Renal cortical epithelial cell (primary cell): ENCODE measurements around the gene MTHFD1L. TPM values are rescaled to one million over a fixed set of nuclear protein-coding genes. Genes with fewer than 3 reads are reported as not detected.
A peak's percentile ranks its signal among the peaks of the same experiment; 100 is the strongest.
"Not testable (repeated sequence)": the region's sequence is repeated elsewhere in the genome, so short reads cannot be mapped to it uniquely, and the experiment has no call there.

ENCODE experiments used
- DNase-seq: peaks from one replicate; pipeline ENCODE4 v3.0.0-alpha.2; 2011; ENCODE audit warnings: low read depth
- total RNA-seq: library from RNA; depleted of rRNA; stranded (reverse); fragments of >200 nt; gene quantifications from 2 replicates; pipeline ENCODE4 v1.2.3, GENCODE V29; 2014

MTHFD1L gene
- total RNA-seq, 1 donor from 2014 or later: 53.7 TPM

DNA sequence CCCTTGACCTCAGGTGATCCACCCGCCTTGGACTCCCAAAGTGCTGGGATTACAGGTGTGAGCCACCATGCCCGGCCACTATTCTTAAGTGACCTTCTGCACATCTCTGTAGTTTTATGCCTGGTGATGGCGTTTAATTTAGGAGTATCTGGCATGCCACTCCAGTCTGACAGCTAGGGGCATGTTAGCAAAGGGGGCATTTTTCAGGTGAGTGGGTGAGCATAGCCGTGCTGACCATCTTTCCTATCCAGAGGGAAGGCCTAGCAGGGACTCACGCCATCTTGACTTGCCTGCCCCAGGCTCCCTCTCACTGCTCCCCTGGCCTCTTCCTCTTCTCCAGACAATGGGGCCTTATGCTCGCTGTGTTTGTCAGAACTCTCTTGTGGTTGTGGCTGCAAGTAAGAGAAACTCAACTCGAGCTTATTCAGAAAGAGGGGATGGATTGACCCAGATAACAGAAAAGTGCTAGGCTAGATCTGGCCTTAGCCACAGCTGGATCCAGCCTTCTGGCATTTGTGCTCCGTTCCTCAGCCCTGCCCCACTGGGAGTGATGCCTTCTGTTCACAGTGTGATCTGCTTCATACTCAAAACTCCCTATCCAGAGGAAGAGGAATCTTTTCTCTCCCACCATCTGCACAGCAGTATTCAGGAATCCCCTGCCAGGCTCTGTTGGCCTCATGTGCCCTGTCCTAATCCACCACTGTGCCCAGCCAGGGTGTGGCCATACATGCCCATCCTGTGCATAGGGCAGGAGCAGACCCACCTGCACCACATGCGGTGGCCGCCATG lies 199.7 kb downstream of the MTHFD1L start:
- no peak for DNase-seq

DNA sequence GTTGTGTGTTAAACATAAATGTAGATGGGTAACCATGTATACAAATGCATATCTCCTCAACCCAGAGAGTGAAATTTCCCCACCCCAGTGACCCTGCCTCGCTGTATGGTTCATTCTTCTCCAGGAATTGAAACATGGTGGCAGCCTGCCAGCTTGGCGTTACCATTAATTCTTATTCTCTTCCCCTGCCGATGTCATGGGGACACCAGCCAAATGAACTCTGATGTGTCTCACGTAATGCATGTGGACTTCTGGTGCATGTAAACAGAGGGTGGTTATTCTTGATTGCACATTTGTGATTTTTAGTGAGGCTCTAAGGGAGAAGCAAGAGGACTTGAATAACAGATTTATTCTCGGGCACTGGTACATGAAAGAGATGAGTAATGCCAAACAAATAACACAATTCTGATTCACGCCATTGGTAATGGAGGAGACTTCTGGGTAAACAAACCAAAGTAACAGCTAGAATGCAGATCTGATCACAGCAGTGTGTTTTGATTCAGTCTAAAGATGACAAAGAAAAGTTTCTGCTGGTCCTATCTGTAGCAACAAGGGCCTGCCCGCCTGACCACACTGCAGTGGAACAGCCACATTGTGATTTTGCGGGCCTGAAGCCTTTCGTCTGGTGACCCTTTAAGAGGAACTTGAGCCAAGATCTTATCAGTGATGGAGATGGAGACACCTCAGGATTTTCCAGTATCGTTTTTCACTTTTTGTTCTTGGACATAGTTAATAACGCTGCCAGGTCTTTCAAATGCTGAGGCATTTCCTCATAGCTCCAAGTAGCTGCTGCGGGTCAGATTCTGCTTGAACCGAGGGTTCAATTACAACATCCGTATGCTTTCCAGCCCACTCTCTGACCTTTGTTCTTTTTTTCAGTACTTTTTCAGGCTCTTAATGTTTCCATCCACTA lies 202.4 kb downstream of the MTHFD1L start:
- DNase-seq: peak; percentile 100

- peak; percentile 44 for DNase-seq
These were observed 203.3 kb downstream of the MTHFD1L start for GRCh38 chr6:151068761-151069312.

- no peak for DNase-seq
These were observed 204.1 kb downstream of the MTHFD1L start for GRCh38 chr6:151069641-151070040.

DNA sequence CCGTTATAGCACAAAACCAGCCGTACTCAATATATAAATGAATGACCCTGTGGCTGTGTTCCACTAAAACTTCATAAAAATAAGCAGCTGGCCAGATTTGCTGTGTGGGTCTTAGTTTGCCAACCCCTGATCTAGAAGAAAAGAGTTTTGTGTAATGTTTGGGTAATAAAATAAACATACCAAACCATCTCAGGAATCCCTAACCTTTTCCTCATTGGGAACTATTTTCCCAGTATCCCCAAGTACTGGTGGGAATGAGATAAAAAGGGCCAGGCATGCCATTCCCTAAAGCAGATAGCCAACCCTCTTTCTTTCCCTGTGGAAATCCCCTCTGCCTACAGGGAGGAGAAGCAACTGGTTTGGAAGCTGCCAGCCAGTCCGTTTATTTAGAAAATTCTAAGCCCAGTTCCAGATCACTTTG lies 205.1 kb downstream of the MTHFD1L start:
- no peak for DNase-seq

- peak; percentile 15 for DNase-seq
These were observed 205.8 kb downstream of the MTHFD1L start for GRCh38 chr6:151071295-151071694.

- no peak for DNase-seq
These were observed 207.6 kb downstream of the MTHFD1L start for GRCh38 chr6:151073146-151073545.

DNA sequence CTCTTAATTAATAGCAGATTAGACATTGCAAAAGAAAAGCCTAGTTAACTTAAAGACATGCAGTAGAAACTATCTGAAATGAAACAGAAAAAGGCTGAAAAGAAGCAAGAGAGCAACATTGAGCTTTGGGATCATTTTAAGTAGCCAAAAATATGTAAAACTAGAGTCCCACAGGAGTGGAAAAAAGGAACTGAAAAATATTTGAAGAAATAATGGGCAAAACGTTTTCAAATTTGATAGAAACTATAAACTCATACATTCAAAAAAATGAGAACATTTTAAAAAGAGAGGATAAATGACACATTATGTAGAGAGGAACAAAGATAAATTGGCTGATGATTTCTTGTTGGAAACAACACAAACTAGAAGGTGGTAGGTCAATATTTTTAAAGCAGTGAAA lies 208.2 kb downstream of the MTHFD1L start:
- no peak for DNase-seq

DNA sequence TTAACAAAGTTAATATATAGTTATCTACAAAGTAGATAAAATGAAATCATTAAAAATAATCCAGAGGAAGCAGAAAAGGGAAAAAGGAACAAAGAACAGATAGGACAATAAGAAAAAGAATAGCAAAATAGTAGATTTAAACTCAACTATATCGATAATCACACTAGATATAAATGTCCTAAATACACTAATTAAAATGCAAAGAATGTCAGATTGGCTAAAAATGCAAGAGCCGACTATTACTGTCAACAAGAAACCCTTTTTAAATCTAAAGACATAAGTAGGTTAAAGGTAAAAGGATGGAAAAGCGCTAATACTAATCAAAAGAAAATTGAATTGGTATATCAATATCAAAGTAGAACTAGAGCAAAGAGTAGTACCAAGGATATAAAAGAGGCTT lies 209.5 kb downstream of the MTHFD1L start:
- DNase-seq: no peak

- no peak for DNase-seq
These were observed 210.0 kb downstream of the MTHFD1L start for GRCh38 chr6:151075527-151075926.

GRCh38 chr6:151075930-151076555 lies 210.5 kb downstream of the MTHFD1L start:
- no peak for DNase-seq

- DNase-seq: no peak
These were observed 213.2 kb downstream of the MTHFD1L start for GRCh38 chr6:151078655-151079054.

DNA sequence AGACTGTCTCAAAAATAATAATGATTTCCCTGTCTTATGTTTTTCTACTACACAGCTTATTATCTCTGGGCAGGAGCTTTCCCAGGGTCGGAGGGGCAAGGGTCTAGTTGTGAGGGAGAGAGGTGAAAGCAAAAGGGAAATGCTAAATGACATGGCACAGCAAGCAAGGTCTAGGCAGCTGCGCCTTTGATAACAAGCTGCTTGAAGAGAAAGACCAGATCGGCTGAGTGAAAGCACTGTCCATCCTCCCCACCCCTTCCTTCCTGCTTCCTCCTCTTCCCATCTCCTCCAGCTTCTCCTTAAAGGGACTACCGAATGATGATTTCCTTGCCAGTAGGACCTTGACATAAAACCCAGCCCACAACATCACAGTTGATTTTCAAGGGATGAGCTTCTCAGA lies 216.2 kb downstream of the MTHFD1L start:
- no peak for DNase-seq

DNA sequence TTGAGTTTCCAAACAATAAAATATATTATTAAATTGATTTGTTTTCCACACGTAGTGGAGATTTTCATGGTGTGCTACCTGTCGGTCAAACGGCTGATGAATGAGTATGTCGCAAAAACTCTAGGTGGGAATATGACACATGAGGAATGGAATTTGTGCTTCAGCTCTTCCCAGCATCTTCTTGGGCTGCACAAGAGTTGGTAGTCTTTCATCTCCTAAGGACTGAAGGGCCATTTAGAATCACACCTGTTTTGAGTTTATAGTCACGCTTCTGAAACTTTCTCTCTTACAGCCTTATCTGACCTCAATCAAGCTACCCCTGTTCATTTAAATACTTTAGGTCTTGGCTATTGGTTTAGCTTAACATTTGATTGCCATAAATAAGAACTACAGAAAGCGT lies 216.6 kb downstream of the MTHFD1L start:
- DNase-seq: peak; percentile 28

- DNase-seq: no peak
These were observed 218.8 kb downstream of the MTHFD1L start for GRCh38 chr6:151084275-151084674.

- DNase-seq: not testable (repeated sequence)
These were observed 221.6 kb downstream of the MTHFD1L start for GRCh38 chr6:151087055-151087454.

DNA sequence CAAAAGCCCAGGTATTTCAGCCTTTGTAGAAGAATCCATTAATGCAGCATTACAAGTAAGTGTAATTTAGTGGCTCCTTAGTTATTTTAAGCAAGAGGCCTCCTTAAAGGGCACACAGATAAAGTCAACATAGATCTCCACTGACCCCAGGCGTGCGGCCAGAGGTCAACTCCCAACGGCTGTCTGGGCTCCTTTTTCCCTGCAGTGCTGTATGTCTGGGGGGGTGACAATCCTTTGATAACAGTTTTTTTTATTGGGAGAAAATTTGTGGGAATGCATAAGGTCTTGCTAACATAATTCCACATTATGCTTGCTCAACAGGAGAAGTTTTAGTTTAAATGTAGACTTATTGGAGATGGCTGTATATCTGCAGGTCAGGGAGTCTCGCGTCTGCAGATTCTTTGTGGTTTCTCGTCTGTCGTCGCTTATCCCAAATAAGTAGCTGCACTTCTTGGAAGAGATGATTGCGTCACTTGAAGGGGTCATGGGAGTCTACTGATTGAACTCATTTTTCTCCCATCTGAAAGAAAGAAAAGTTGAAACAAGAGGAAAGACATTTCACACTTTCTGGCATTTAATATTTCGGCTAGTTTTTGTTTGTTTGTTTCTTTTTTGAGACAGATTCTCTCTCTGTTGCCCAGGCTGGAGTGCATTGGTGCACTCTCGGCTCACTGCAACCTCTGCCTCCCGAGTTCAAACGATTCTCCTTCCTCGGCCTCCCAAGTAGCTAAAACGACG lies 222.5 kb downstream of the MTHFD1L start:
- DNase-seq: no peak

DNA sequence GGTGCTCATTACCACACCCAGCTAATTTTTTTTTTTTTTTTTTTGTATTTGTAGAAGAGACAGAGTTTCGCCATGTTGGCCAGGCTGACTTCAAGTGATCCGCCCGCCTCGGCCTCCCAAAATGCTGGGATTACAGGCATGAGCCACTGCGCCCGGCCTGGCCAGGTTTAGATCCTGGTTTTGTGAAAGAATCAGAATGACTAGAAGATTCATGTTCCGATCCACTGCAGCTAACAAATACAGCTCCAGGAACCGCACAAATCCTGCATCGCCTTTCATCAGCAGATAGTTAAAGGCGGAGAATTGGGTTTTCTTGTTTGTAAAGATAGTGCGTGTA lies 223.1 kb downstream of the MTHFD1L start:
- DNase-seq: no peak

DNA sequence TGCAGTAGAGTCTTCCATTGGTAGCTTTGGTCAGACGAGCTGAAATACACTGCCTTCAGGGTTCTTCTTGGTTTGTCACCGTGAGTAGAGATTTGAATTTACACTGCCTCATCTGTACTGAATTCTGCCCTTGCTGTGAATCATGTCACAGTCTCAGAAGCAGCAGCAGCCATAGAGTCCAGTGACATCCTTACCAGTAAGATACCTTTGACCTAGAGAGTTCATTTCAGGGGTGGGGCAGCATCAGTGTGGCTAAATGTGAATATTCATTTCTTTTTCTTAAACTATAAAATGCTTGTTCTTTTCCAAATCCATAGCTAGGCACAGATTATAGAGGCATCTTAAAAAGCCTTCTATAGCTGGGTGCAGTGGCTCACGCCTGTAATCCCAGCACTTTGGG lies 223.5 kb downstream of the MTHFD1L start:
- no peak for DNase-seq

GRCh38 chr6:151089978-151090377 lies 224.5 kb downstream of the MTHFD1L start:
- no peak for DNase-seq

DNA sequence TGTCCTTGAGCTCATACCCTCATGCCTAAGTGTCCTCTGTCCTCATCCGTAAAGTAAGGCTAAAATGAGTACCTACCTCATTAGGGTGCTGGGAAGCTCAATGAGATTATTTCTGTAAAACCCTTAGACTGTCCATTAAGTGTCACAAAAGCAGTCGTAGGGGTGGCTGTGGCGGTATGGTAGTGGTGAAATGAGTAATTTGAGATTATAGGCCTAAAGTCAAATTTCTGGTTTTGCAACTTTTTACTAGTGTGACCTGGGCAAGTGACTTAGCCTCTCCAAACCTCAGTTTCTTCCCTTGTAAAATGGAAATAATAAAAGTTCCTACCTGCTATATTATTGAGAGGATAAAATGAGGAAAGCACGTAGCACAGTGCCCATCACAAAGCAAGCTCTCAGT lies 226.1 kb downstream of the MTHFD1L start:
- DNase-seq: no peak

- DNase-seq: no peak
These were observed 227.1 kb downstream of the MTHFD1L start for GRCh38 chr6:151092591-151092990.
